K562 (cell line): Measurements from ENCODE around the gene ENTPD6. TPM values are rescaled to one million over a fixed set of nuclear protein-coding genes. Genes with fewer than 3 reads are reported as not detected.

Experiments
- AFF1 ChIP-seq, 2 experiments: fragments of 450-650 bp; IDR thresholded peaks; 2 replicates each; pipeline ENCODE4 v1.6.1; 2018; ENCODE audit warnings: mild to moderate bottlenecking in 2 of 2, low read depth in 1 of 2; ENCODE audit not compliant: partially characterized antibody in 2 of 2
- ARID3A ChIP-seq: IDR thresholded peaks from 2 replicates; pipeline ENCODE4 v1.6.1; 2012; ENCODE audit warnings: low read depth, low read length, improper control_type of control experiment, borderline replicate concordance
- BCL6 ChIP-seq: fragments of 250-450 bp; sonication (Bioruptor Pico); IDR thresholded peaks from 2 replicates; pipeline ENCODE4 v1.4.0; 2020
- BRD4 ChIP-seq: fragments of 200-600 bp; sonication (generic); IDR thresholded peaks from 2 replicates; pipeline ENCODE4 v1.6.1; 2017; ENCODE audit warnings: inconsistent platforms
- CBX3 ChIP-seq, 2 experiments: IDR thresholded peaks; 1 replicate in 1 of 2; 2 replicates in 1 of 2; pipeline ENCODE4 v1.6.1; 2012; ENCODE audit warnings: inconsistent platforms in 2 of 2, low read length in 2 of 2, borderline replicate concordance in 1 of 2, control low read depth in 1 of 2
- DMBX1 ChIP-seq: fragments of 250-450 bp; sonication (Bioruptor Pico); IDR thresholded peaks from 2 replicates; pipeline ENCODE4 v1.8.0; 2022; ENCODE audit warnings: inconsistent platforms, mild to moderate bottlenecking, moderate library complexity, borderline replicate concordance
- GTF3C2 ChIP-seq: IDR thresholded peaks from 3 replicates; pipeline ENCODE4 v1.6.1; 2011; ENCODE audit warnings: borderline replicate concordance, mild to moderate bottlenecking, moderate library complexity; ENCODE audit not compliant: insufficient read length; ENCODE audit errors: extremely low read depth
- MEIS2 ChIP-seq: fragments of 450-650 bp; IDR thresholded peaks from 2 replicates; pipeline ENCODE4 v1.6.1; 2014; ENCODE audit warnings: mild to moderate bottlenecking; ENCODE audit not compliant: partially characterized antibody
- MITF ChIP-seq: IDR thresholded peaks from 2 replicates; pipeline ENCODE4 v1.6.1; 2014; ENCODE audit warnings: antibody characterized with exemption
- NEUROD1 ChIP-seq: fragments of 150-350 bp; IDR thresholded peaks from 2 replicates; pipeline ENCODE4 v1.6.1; 2014; ENCODE audit warnings: borderline replicate concordance, low read length, low read depth; ENCODE audit not compliant: partially characterized antibody
- NR2C2 ChIP-seq, 2 experiments: fragments of 200-800 bp in 1 of 2; sonication (Bioruptor generic) in 1 of 2; sonication (generic) in 1 of 2; formaldehyde crosslinking in 1 of 2; IDR thresholded peaks; 2 replicates each; pipeline versions ENCODE4 v1.6.1 to v1.8.0; 2016 to 2022; ENCODE audit warnings: mild to moderate bottlenecking in 1 of 2, missing compliant biosample characterization in 1 of 2, missing genetic modification characterization in 1 of 2, missing genetic modification reagents in 1 of 2
- RNF2 ChIP-seq: sonication (generic); IDR thresholded peaks from 2 replicates; pipeline ENCODE4 v1.6.1; 2016
- SMAD4 ChIP-seq: fragments of 250-450 bp; sonication (Bioruptor Pico); conservative IDR thresholded peaks from 2 replicates; pipeline ENCODE4 v1.8.0; 2021; ENCODE audit warnings: inconsistent platforms, mild to moderate bottlenecking, moderate library complexity
- STAT5B ChIP-seq: fragments of 250-450 bp; sonication (Bioruptor Pico); IDR thresholded peaks from 2 replicates; pipeline ENCODE4 v1.8.0; 2021; ENCODE audit warnings: mild to moderate bottlenecking, inconsistent platforms
- TFAP4 ChIP-seq: sonication (generic); formaldehyde crosslinking; IDR thresholded peaks from 2 replicates; pipeline ENCODE4 v1.8.0; 2022; ENCODE audit warnings: missing genetic modification reagents, mild to moderate bottlenecking, moderate library complexity, borderline replicate concordance
- ZKSCAN1 ChIP-seq: fragments of 150-350 bp; IDR thresholded peaks from 2 replicates; pipeline ENCODE4 v1.6.1; 2016; ENCODE audit warnings: low read depth, low read length
- ZNF354B ChIP-seq: fragments of 250-450 bp; sonication (Bioruptor Pico); IDR thresholded peaks from 2 replicates; pipeline ENCODE4 v1.4.0; 2020
- polyA plus RNA-seq, 8 experiments: library from polyadenylated mRNA; depleted of rRNA in 4 of 8; stranded (reverse) in 5 of 8; unstranded in 3 of 8; fragments of >200 nt; fragmentation: Nextera tagmentation in 2 of 8; fragmentation: Illumina TruSeq in 1 of 8; extraction: Ambion mirVana in 2 of 8; extraction: Trizol in 1 of 8; gene quantifications; 2 replicates each; pipeline versions ENCODE4 v1.2.1 to v1.2.3, GENCODE V29; 2011 to 2014; ENCODE audit warnings: inconsistent platforms in 1 of 8, missing spikeins in 1 of 8
- total RNA-seq, 7 experiments: library from RNA; depleted of rRNA in 6 of 7; stranded (reverse); fragments of >200 nt in 6 of 7; fragmentation: Illumina TruSeq in 2 of 7; extraction: Trizol in 2 of 7; gene quantifications; 2 replicates each; pipeline versions ENCODE4 v1.2.1 to v1.2.3, GENCODE V29; 2011 to 2021; ENCODE audit warnings: low replicate concordance in 1 of 7

The ENTPD6 gene
- total and polyA plus RNA-seq, 9 of the 15 experiments (the other 6 are each of a cell fraction or from before 2014, with no cell fraction given), result 0.82 to 36.8 (median 22.4) TPM

- TF ChIP-seq GTF3C2 (no peak), MEIS2 (peak; percentile 33), DMBX1 (no peak), NR2C2 (CRISPR knock-in tag; IDR thresholded peaks at IDR 0.05) (no peak), NR2C2 (tag; IDR thresholded peaks at IDR 0.05) (no peak), TFAP4 (peak; percentile 41; the same call in 1 of the 2 replicates), SMAD4 (CRISPR knock-in tag) (peak; percentile 38), AFF1 (IDR thresholded peaks at IDR 0.05; ENCODE audit: low read depth in 1 of 2, partially characterized antibody in 2 of 2) (no peak), BCL6 (CRISPR knock-in tag) (no peak), MITF (no peak), NEUROD1 (no peak), ARID3A (0 out of 2 replicates have a peak, but pooled peaks have one; percentile 51), STAT5B (CRISPR knock-in tag) (no peak), ZNF354B (CRISPR knock-in tag) (no peak), BRD4 (no peak), ZKSCAN1 (no peak), RNF2 (no peak), CBX3 (IDR thresholded peaks at IDR 0.05; ENCODE audit: borderline replicate concordance in 1 of 2, low read length in 2 of 2) (no peak)
Measured at GRCh38 chr20:25223179-25223661, 27.7 kb downstream of the ENTPD6 start (continued).
